Neural crest cell (in vitro differentiated cells): Measurements from ENCODE around the gene PDLIM3. TPM values are rescaled to one million over a fixed set of nuclear protein-coding genes. Genes with fewer than 3 reads are reported as not detected.
A peak's percentile ranks its signal among the peaks of the same experiment; 100 is the strongest.

ENCODE experiments used
- DNase-seq: peaks from one replicate; pipeline ENCODE4 v3.0.0; 2021; ENCODE audit warnings: low read depth, mixed read lengths, low spot score
- H3K27ac Mint-ChIP-seq: one replicate; pipeline ENCODE4 v1.8.0; 2021; ENCODE audit warnings: mild to moderate bottlenecking, mixed read lengths; ENCODE audit not compliant: unreplicated experiment
- H3K27me3 Mint-ChIP-seq: 2 replicates; pipeline ENCODE4 v1.8.0; 2021; ENCODE audit warnings: low read depth, mild to moderate bottlenecking, mixed read lengths
- H3K36me3 Mint-ChIP-seq: 2 replicates; pipeline ENCODE4 v1.8.0; 2021; ENCODE audit warnings: low read depth, mild to moderate bottlenecking, mixed read lengths
- H3K4me1 Mint-ChIP-seq: 2 replicates; pipeline ENCODE4 v1.8.0; 2021; ENCODE audit warnings: mixed read lengths
- H3K4me3 Mint-ChIP-seq: one replicate; pipeline ENCODE4 v1.8.0; 2021; ENCODE audit warnings: mild to moderate bottlenecking, mixed read lengths
- H3K9me3 Mint-ChIP-seq: 2 replicates; pipeline ENCODE4 v1.8.0; 2021; ENCODE audit warnings: mixed read lengths
- total RNA-seq: library from RNA; stranded (reverse); gene quantifications from 2 replicates; pipeline ENCODE4 v1.2.1, GENCODE V29; 2021
- TF ChIP-seq, protein P1 (sequence below): fragments of 200-600 bp; sonication (generic); conservative IDR thresholded peaks from 2 replicates; pipeline ENCODE4 v1.5.0; 2021; ENCODE audit warnings: antibody characterized with exemption, mild to moderate bottlenecking

The PDLIM3 gene
- total RNA-seq, 1 donor from 2014 or later = 2.3 TPM

DNA sequence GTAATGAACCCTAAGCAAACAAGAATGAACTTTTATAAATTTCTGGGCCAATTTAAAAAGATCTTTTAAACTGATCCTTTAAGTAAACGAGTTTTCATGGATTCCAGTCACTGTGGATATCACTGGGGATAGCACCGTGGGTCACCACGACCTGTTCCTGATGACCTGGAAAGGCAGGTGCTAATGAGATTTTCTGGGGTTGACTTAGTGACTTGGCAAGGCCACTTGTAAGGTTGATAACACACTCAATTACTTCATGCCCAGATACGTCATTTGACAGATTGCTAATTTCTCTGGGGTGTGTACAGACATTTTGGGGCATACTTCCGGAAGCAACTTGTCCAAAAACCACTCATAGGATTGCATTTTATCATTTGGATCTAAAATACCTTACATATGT is 24.5 kb downstream of the PDLIM3 start:
- TF ChIP-seq, protein P1, sequence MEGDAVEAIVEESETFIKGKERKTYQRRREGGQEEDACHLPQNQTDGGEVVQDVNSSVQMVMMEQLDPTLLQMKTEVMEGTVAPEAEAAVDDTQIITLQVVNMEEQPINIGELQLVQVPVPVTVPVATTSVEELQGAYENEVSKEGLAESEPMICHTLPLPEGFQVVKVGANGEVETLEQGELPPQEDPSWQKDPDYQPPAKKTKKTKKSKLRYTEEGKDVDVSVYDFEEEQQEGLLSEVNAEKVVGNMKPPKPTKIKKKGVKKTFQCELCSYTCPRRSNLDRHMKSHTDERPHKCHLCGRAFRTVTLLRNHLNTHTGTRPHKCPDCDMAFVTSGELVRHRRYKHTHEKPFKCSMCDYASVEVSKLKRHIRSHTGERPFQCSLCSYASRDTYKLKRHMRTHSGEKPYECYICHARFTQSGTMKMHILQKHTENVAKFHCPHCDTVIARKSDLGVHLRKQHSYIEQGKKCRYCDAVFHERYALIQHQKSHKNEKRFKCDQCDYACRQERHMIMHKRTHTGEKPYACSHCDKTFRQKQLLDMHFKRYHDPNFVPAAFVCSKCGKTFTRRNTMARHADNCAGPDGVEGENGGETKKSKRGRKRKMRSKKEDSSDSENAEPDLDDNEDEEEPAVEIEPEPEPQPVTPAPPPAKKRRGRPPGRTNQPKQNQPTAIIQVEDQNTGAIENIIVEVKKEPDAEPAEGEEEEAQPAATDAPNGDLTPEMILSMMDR = no peak
- no peak overlapping the region for H3K27ac Mint-ChIP-seq
- no peaks in the 10 kb centered on the region for H3K27me3 Mint-ChIP-seq
- no peaks in the 10 kb centered on the region for H3K9me3 Mint-ChIP-seq
- H3K36me3 Mint-ChIP-seq = no peaks in the 10 kb centered on the region
- no peak overlapping the region for H3K4me3 Mint-ChIP-seq
- DNase-seq = no peak
- no peaks in the 10 kb centered on the region for H3K4me1 Mint-ChIP-seq

DNA sequence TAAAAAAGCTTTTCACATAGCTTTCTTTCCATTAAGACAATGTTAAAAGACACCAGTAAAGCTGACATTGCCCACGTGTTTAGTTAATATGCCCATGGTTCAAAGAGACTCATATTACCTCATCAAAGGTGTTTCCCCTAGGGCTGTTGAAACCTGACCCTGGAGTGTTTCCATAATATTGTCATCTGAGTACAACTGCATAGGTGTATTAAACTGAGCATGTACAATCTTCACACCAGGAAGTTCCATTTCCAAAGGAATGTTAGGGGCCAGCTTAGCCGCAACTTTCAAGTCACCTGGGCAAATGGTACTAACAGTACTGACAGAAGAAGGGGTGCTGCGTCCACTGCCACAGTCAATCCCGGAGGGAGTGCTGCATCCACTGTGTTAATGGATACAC is 27.1 kb downstream of the PDLIM3 start:
- TF ChIP-seq, protein P1 = no peak
- H3K9me3 Mint-ChIP-seq = no peaks in the 10 kb centered on the region
- no peak overlapping the region for H3K4me3 Mint-ChIP-seq
- H3K27ac Mint-ChIP-seq = no peak overlapping the region
- no peaks in the 10 kb centered on the region for H3K27me3 Mint-ChIP-seq
- DNase-seq = no peak
- H3K36me3 Mint-ChIP-seq = peaks cover 3% of the 10 kb centered on the region
- H3K4me1 Mint-ChIP-seq = peaks cover 4% of the 10 kb centered on the region

DNA sequence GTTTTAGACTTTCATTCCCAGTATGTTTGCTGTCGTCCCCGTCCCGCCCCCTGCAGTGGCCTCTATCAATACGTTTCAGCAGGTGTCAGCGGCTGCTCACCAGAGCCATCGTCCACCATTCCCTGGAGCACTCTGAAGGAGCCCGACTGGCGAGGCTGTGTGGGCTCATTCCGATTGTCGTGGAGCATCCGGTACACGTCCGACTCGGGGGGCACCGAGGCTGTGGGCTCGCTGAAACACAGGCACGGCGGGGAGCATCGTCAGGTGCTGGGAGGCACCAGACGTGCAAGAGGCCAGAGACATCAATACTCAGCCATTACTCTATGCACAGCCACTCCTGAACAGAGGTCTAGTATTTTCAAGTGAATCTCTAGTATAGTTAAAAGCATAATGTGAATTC is 28.9 kb downstream of the PDLIM3 start:
- Mint-ChIP-seq H3K4me3 (no peak overlapping the region), H3K9me3 (no peaks in the 10 kb centered on the region), H3K27ac (no peak overlapping the region), H3K27me3 (no peaks in the 10 kb centered on the region), H3K4me1 (peaks cover 4% of the 10 kb centered on the region), H3K36me3 (peaks cover 3% of the 10 kb centered on the region)
- DNase-seq = no peak
- TF ChIP-seq, protein P1 = no peak

DNA sequence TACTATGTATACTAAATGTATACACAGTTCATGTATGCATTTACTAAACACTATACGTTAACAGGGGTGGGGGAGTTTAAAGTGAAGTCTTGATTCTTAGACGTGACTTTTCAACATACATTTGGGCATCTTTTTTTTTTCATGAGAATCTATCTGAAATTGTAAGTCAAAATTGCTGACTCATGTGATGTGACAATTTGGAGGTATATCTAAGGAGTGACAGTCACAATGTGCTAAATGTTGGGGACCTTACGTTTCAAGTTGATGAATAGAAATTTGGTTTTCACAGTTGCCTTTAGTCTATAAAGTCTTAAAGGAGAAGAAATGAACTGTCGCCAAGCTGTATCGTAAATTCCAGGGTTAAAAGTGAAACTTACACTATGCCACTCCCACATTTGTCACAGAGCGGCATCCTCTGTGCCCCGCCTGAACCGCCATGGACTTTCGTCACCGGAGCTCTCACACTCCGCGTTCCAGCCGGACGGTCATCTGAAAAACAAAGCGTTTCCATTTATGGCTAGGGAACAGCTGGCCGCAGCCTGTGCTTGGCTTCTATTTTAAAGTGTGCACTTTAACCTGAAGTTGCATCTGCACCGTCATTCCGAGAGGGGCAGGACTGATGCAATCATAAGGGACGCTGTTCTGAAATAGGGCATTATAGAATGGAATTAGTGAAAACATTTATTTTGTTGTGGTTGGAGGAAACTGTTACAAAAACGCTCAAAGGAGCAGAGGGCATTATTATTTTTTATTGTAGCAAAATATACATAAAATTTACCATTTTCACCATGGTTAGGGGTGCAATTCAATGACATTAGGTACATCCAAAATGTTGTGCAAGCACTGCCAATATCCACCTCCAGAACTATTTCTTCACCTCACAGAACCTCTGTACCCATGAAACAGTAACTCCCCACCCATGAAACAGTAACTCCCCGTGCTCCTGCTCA is 30.9 kb downstream of the PDLIM3 start:
- H3K27ac Mint-ChIP-seq = peak overlapping the region; percentile 22
- no peak overlapping the region for H3K4me3 Mint-ChIP-seq
- H3K27me3 Mint-ChIP-seq = no peaks in the 10 kb centered on the region
- peaks cover 4% of the 10 kb centered on the region for H3K4me1 Mint-ChIP-seq
- DNase-seq = peak; percentile 2
- TF ChIP-seq, protein P1 = no peak
- H3K9me3 Mint-ChIP-seq = peaks cover 3% of the 10 kb centered on the region
- peaks cover 11% of the 10 kb centered on the region for H3K36me3 Mint-ChIP-seq

DNA sequence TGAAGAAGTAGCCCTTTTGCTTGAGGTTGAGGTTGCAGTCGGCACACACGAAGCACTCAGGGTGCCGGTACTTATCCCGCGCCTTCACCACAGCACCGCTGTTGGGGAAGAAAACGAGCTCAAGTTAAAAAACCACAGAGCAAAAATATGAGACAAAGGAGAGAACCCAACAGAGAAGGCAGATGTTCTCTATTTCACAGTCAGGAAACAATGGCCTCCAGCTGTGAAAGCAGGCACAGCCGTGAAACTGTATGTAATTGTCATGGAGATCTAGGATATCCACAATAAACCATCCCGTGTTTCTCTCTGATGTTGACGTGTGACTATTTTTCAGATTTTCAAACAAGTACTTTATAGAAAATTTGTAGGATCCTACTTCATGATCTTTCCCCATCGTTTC is 32.9 kb downstream of the PDLIM3 start:
- no peaks in the 10 kb centered on the region for H3K27me3 Mint-ChIP-seq
- H3K4me3 Mint-ChIP-seq = no peak overlapping the region
- DNase-seq = no peak
- peaks cover 4% of the 10 kb centered on the region for H3K4me1 Mint-ChIP-seq
- H3K9me3 Mint-ChIP-seq = peaks cover 3% of the 10 kb centered on the region
- peaks cover 11% of the 10 kb centered on the region for H3K36me3 Mint-ChIP-seq
- no peak overlapping the region for H3K27ac Mint-ChIP-seq
- TF ChIP-seq, protein P1 = no peak
